WERI-Rb-1 (cell line): ENCODE results near the gene OR2T27.
"Not testable (repeated sequence)": the region's sequence is repeated elsewhere in the genome, so short reads cannot be mapped to it uniquely, and the experiment has no call there.

ENCODE experiments used
- DNase-seq: peaks from one replicate; pipeline ENCODE4 v3.0.0-alpha.2; 2020
- H3K27ac ChIP-seq: fragments of 250-450 bp; sonication (Bioruptor Pico); 2 replicates; pipeline ENCODE4 v1.5.1; 2020; ENCODE audit warnings: mild to moderate bottlenecking, moderate library complexity
- H3K27me3 ChIP-seq: fragments of 250-450 bp; sonication (Bioruptor Pico); 2 replicates; pipeline ENCODE4 v1.5.1; 2021; ENCODE audit warnings: mild to moderate bottlenecking, low read depth, moderate library complexity; ENCODE audit not compliant: insufficient read depth, severe bottlenecking
- H3K36me3 ChIP-seq: fragments of 250-450 bp; sonication (Bioruptor Pico); 2 replicates; pipeline ENCODE4 v1.5.1; 2020; ENCODE audit warnings: mild to moderate bottlenecking, moderate library complexity
- H3K4me3 ChIP-seq: 2 replicates; pipeline ENCODE4 v1.5.1; 2011; ENCODE audit warnings: low read depth, mild to moderate bottlenecking, control low read depth, low read length
- H3K9me3 ChIP-seq: fragments of 250-450 bp; sonication (Bioruptor Pico); 2 replicates; pipeline ENCODE4 v1.5.1; 2021; ENCODE audit warnings: mild to moderate bottlenecking, moderate library complexity; ENCODE audit not compliant: severe bottlenecking
- CTCF ChIP-seq: IDR thresholded peaks from 2 replicates; pipeline ENCODE4 v1.5.1; 2011; ENCODE audit warnings: low read depth, mild to moderate bottlenecking, control low read depth, inconsistent platforms, low read length

The OR2T27 gene

GRCh38 chr1:248686815-248687214 lies 31.5 kb upstream of the OR2T27 start:
- H3K27me3 ChIP-seq, result peaks cover 68% of the 10 kb centered on the region
- peaks cover 8% of the 10 kb centered on the region for H3K9me3 ChIP-seq
- no peaks in the 10 kb centered on the region for H3K36me3 ChIP-seq
- no peak for DNase-seq
- H3K27ac ChIP-seq, result no peak overlapping the region
- no peak overlapping the region for H3K4me3 ChIP-seq
- TF ChIP-seq CTCF, result peak; percentile 28; the same call in 1 of the 2 replicates

DNA sequence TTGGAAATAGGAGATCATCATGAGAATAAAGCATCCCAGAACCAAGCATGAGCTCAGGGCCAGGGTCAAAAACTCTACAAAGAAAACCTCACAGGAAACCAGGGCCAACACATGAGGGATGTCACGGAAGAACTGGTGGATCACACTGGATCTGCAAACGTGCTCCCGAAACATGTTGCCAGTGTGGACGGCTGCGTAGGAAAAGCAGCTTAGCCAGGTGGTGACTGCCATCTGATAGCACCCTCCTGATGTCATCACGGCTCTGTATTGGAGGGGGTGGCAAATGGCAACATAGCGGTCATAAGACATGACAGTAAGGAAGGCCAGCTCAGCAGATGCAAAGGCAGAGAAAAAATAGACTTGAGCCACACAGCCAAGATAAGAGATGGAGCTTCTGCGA lies 26.3 kb upstream of the OR2T27 start:
- Histone ChIP-seq H3K27me3 (peaks cover 69% of the 10 kb centered on the region), H3K9me3 (peaks cover 5% of the 10 kb centered on the region), H3K27ac (no peak overlapping the region), H3K36me3 (no peaks in the 10 kb centered on the region), H3K4me3 (no peak overlapping the region)
- peak; percentile 25 for DNase-seq
- no peak for TF ChIP-seq CTCF

- H3K27ac ChIP-seq, result no peak overlapping the region
- no peaks in the 10 kb centered on the region for H3K36me3 ChIP-seq
- peaks cover 8% of the 10 kb centered on the region for H3K27me3 ChIP-seq
- no peak for DNase-seq
- H3K4me3 ChIP-seq, result no peak overlapping the region
- no peak for TF ChIP-seq CTCF
- peaks cover 5% of the 10 kb centered on the region for H3K9me3 ChIP-seq
Measured at GRCh38 chr1:248670003-248670402, 14.7 kb upstream of the OR2T27 start.

DNA sequence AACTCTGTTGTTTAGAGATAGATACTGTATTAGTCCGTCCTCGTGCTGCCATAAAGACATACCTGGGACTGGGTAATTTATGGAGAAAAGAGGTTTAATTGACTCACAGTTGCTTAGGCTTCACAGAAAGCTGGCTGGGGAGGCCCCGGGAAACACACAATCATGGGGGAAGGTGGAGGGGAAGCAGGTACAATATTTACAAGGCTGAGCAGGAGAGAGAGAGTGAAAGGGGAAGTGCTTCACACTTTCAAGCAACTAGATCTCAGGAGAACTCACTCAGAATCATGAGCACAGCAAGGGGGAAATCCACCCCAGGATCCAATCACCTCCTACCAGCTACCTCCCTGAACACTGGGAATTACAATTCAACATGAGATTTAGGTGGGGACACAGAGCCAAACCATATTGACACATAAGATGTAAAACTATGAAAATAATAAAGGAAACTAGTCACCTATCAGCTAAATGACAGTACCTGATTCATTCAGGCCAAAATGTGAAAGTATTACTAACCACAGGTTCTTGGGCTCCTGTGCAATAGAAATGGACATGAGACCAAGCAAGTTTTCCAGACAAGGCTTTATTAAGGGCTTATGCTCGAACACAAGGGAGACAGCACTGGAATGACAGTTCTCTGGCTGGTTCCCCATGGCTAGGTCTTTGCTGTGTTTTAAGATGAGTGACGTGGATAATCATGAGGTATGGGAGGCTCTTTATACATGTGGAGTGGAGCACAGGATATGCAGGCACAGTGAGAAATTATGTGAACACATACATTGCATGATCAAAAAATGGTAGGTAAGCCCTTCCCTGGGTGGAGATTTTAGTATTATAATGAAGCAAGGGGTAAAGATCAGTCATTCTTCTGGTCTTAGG lies 8.4 kb upstream of the OR2T27 start:
- H3K36me3 ChIP-seq, H3K9me3 ChIP-seq, DNase-seq, H3K4me3 ChIP-seq, H3K27ac ChIP-seq: not testable (repeated sequence)
- peaks cover 14% of the 10 kb centered on the region for H3K27me3 ChIP-seq

DNA sequence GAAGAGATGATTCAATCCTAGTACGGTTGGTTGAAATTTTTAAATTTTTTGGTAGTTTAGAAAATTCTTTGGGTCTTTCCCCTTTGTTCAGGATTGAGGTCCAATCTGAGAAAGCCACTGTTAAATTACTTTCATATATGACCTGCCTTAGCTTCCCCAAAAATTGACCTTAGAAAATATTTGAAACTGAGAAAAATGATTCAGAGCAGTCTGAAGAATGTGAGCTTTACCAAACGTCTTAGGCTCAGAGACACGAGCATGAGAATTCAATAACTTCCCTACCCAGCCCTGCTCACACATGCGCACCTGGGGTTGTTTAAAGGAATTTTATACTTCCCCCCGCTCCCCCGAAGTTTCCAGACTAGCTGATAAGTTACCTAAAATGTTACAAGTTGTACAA lies 1.5 kb upstream of the OR2T27 start:
- H3K36me3 ChIP-seq, DNase-seq, H3K9me3 ChIP-seq, H3K4me3 ChIP-seq, H3K27ac ChIP-seq, H3K27me3 ChIP-seq: not testable (repeated sequence)

GRCh38 chr1:248648770-248649536 lies 6.4 kb downstream of the OR2T27 start:
- not testable (repeated sequence) for H3K9me3 ChIP-seq, H3K27me3 ChIP-seq, H3K36me3 ChIP-seq, DNase-seq, H3K27ac ChIP-seq, H3K4me3 ChIP-seq

DNA sequence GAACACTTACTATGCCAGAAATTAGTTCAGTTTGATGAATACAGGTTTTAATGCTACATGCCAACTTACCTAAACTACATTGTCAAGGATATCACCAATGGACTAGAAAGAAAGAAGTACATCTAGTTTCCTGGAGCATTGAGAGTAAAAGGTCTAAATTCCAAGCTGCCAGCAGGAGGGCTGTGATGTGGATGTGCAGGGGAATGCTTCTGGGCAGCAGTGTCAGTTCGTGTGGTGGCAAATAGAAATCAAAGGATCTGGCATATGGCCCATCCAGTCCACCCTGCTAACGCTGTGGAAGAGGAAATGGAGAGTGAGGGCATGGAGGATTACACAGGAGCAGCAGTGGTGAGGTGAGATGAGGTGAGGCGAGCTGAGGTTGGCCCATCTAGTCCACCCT lies 10.2 kb downstream of the OR2T27 start, which contains the start of gene OR2T35:
Gene OR2T35 (minus strand): TSS at position 101 of the 400 bp plus-strand sequence. CDS start 6,020 bp downstream, outside the sequence.
- not testable (repeated sequence) for H3K4me3 ChIP-seq, H3K27me3 ChIP-seq, H3K9me3 ChIP-seq, H3K36me3 ChIP-seq, DNase-seq, H3K27ac ChIP-seq

DNA sequence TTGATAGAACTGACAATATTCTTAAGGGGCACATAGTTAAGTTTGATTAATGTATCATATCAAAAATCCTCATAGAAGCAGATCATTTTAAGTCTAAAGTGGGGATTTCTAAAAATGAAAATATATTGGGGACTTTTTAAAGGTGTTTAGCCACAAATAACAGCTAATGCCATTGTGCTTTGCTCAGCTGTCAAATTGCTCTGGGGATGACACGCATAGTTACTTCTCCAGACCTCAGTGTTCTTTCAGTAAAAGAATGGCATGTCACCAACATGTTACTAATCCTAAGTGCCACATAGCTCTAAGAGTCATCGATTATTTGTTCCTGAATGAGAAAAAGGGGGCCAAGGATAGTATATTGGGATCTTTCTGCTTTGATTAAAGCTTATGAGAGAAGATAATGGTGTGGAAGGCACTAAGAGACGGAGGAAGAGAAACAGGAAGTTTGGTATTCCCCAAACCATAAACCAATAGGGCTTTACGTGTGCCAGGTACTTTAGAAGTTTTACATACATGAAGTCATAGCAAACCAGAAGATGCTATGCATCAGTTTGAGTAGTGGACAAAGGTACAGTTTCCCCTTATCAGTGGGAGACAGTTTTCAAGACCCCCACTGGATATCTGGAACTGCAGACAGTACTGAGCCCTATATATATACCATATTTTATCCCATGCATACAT lies 12.2 kb downstream of the OR2T27 start:
- H3K27me3 ChIP-seq, H3K27ac ChIP-seq, H3K4me3 ChIP-seq, DNase-seq, H3K36me3 ChIP-seq, H3K9me3 ChIP-seq: not testable (repeated sequence)

DNA sequence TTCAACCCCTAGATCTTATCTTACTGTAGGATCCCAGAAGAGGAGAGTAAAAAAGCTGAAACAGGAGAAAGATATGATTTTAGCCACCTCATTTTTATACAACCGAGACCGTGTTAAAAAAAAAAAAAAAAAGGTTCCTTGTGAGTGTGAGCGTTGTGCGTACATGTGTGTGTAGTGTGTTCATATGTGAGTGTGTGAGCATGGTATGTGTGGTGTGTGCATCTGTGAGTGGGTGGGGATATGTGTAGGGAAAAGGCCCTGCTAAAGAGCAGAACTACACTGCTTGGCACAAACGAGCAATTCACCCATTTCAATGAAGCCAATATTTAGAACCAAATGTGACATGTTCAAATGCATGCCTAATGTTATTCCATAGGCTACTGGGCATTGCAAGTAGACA lies 13.7 kb downstream of the OR2T27 start:
- H3K27ac ChIP-seq, H3K4me3 ChIP-seq, H3K36me3 ChIP-seq, H3K9me3 ChIP-seq, DNase-seq, H3K27me3 ChIP-seq: not testable (repeated sequence)

GRCh38 chr1:248640906-248641305 lies 14.4 kb downstream of the OR2T27 start:
- H3K9me3 ChIP-seq, H3K4me3 ChIP-seq: not testable (repeated sequence)

GRCh38 chr1:248639652-248640051 lies 15.7 kb downstream of the OR2T27 start:
- H3K27me3 ChIP-seq, H3K36me3 ChIP-seq: not testable (repeated sequence)

More at GRCh38 chr1:248640906-248641305, 14.4 kb downstream of the OR2T27 start:
- not testable (repeated sequence) for H3K27me3 ChIP-seq, DNase-seq, H3K27ac ChIP-seq, H3K36me3 ChIP-seq

More at GRCh38 chr1:248639652-248640051, 15.7 kb downstream of the OR2T27 start:
- DNase-seq, H3K27ac ChIP-seq, H3K9me3 ChIP-seq, H3K4me3 ChIP-seq: not testable (repeated sequence)
